Measurements from ENCODE around the gene CAMK2D.

The CAMK2D gene

DNA sequence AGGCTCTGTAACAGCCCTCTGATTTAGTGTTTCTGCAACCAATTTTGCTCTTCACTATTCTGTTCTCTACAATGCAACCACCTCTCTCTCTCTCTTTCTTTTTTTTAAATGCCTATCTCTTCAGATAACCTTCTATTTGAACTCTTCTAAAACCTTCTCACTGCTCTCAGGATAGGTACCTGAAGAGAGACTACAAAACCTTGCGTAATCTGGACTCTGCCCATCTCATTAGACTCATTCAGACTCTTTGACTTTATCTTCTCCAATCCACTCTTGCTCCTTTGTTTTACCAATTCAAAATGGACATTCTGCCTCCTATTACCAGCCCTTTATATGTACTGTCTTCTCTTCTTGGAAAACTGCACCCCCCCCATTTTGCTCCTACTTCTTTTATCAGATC, 291.6 kb downstream of the CAMK2D start:
- no peak overlapping the region for H2BK5ac ChIP-seq (ENCODE audit: low read depth, low read length, poor library complexity)
- H3K14ac ChIP-seq (ENCODE audit: low read length): no peak overlapping the region
- H2AK5ac ChIP-seq (ENCODE audit: low read length): no peak overlapping the region
- H3K79me2 ChIP-seq (ENCODE audit: control insufficient read depth, insufficient read depth, low read length, poor library complexity): no peaks in the 10 kb centered on the region
- H3K4me3 ChIP-seq (ENCODE audit: low read depth, low read length): no peak overlapping the region
- H3K23ac ChIP-seq (ENCODE audit: low read length): no peak overlapping the region
- no peak overlapping the region for H3K4me2 ChIP-seq (ENCODE audit: low read length)
- no peak overlapping the region for H4K8ac ChIP-seq (ENCODE audit: low read depth, low read length)
- H4K12ac ChIP-seq (ENCODE audit: low read depth, low read length): no peak overlapping the region
- H2AFZ ChIP-seq (ENCODE audit: insufficient read depth, low read length, poor library complexity): no peak overlapping the region
- peaks cover 2% of the 10 kb centered on the region in 2 experiments for H3K36me3 ChIP-seq (ENCODE audit: control insufficient read depth in 1 of 2, insufficient read depth in 2 of 2, low read length in 2 of 2)
- H4K91ac ChIP-seq (ENCODE audit: low read depth, low read length): no peak overlapping the region
- H3K27me3 ChIP-seq (ENCODE audit: insufficient read depth, low read length): no peaks in the 10 kb centered on the region
- DNase-seq: no peak
- no peak overlapping the region for H3K9ac ChIP-seq (ENCODE audit: low read length)
- H3K4me1 ChIP-seq (ENCODE audit: control insufficient read depth in 1 of 2, insufficient read depth in 2 of 2, low read length in 2 of 2): peaks cover 0 to 3% of the 10 kb centered on the region in 2 experiments
- no peak overlapping the region for H3K18ac ChIP-seq (ENCODE audit: low read length)
- no peak overlapping the region for H3K4ac ChIP-seq (ENCODE audit: low read depth, low read length)
- H2BK12ac ChIP-seq (ENCODE audit: low read length): no peak overlapping the region
- no peaks in the 10 kb centered on the region for H3K9me3 ChIP-seq (ENCODE audit: insufficient read depth, low read depth, low read length)
- no peak overlapping the region for H2BK120ac ChIP-seq (ENCODE audit: insufficient read depth, low read length, poor library complexity)
- H3K79me1 ChIP-seq (ENCODE audit: low read length): peaks cover 2% of the 10 kb centered on the region
- no peak overlapping the region for H3K27ac ChIP-seq (ENCODE audit: low read depth, low read length)
- no CpG with 5 or more reads among the region's 1 CpG for WGBS (ENCODE audit: extremely low coverage, insufficient coverage, insufficient read length)

DNA sequence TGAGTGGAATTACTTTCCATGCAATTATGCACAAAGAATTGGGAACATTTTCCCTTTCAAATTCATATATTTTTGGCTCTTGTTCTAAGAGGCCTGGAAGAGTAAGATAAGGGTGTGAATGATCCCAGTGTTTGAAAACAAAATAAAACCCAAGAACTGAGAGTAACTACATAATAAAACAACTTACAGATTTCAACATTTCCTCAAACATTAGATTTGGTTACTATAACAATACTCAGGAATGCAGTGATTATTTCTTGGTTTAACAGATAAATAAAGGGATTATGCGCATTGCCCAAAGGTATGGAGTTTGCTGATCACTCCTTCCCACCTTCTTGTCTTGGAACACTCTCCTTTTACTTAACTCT, 292.5 kb downstream of the CAMK2D start:
- H2AFZ ChIP-seq (ENCODE audit: insufficient read depth, low read length, poor library complexity): no peak overlapping the region
- H2BK5ac ChIP-seq (ENCODE audit: low read depth, low read length, poor library complexity): no peak overlapping the region
- H3K4me1 ChIP-seq (ENCODE audit: control insufficient read depth in 1 of 2, insufficient read depth in 2 of 2, low read length in 2 of 2): peaks cover 0 to 3% of the 10 kb centered on the region in 2 experiments
- H3K27me3 ChIP-seq (ENCODE audit: insufficient read depth, low read length): no peaks in the 10 kb centered on the region
- no peak overlapping the region for H2BK12ac ChIP-seq (ENCODE audit: low read length)
- H3K27ac ChIP-seq (ENCODE audit: low read depth, low read length): peak overlapping the region; percentile 52
- WGBS (ENCODE audit: extremely low coverage, insufficient coverage, insufficient read length): no CpG with 5 or more reads among the region's 1 CpG
- H3K9me3 ChIP-seq (ENCODE audit: insufficient read depth, low read depth, low read length): no peaks in the 10 kb centered on the region
- no peak overlapping the region for H3K18ac ChIP-seq (ENCODE audit: low read length)
- H2AK5ac ChIP-seq (ENCODE audit: low read length): no peak overlapping the region
- H3K79me1 ChIP-seq (ENCODE audit: low read length): peaks cover 2% of the 10 kb centered on the region
- no peak overlapping the region for H3K4me3 ChIP-seq (ENCODE audit: low read depth, low read length)
- H4K91ac ChIP-seq (ENCODE audit: low read depth, low read length): no peak overlapping the region
- H4K12ac ChIP-seq (ENCODE audit: low read depth, low read length): no peak overlapping the region
- no peak overlapping the region for H3K14ac ChIP-seq (ENCODE audit: low read length)
- no peak overlapping the region for H3K4me2 ChIP-seq (ENCODE audit: low read length)
- H4K8ac ChIP-seq (ENCODE audit: low read depth, low read length): no peak overlapping the region
- no peak overlapping the region for H3K4ac ChIP-seq (ENCODE audit: low read depth, low read length)
- no peak overlapping the region for H2BK120ac ChIP-seq (ENCODE audit: insufficient read depth, low read length, poor library complexity)
- DNase-seq: no peak
- no peak overlapping the region for H3K23ac ChIP-seq (ENCODE audit: low read length)
- no peaks in the 10 kb centered on the region for H3K79me2 ChIP-seq (ENCODE audit: control insufficient read depth, insufficient read depth, low read length, poor library complexity)
- peaks cover 2 to 4% of the 10 kb centered on the region in 2 experiments for H3K36me3 ChIP-seq (ENCODE audit: control insufficient read depth in 1 of 2, insufficient read depth in 2 of 2, low read length in 2 of 2)
- no peak overlapping the region for H3K9ac ChIP-seq (ENCODE audit: low read length)

DNA sequence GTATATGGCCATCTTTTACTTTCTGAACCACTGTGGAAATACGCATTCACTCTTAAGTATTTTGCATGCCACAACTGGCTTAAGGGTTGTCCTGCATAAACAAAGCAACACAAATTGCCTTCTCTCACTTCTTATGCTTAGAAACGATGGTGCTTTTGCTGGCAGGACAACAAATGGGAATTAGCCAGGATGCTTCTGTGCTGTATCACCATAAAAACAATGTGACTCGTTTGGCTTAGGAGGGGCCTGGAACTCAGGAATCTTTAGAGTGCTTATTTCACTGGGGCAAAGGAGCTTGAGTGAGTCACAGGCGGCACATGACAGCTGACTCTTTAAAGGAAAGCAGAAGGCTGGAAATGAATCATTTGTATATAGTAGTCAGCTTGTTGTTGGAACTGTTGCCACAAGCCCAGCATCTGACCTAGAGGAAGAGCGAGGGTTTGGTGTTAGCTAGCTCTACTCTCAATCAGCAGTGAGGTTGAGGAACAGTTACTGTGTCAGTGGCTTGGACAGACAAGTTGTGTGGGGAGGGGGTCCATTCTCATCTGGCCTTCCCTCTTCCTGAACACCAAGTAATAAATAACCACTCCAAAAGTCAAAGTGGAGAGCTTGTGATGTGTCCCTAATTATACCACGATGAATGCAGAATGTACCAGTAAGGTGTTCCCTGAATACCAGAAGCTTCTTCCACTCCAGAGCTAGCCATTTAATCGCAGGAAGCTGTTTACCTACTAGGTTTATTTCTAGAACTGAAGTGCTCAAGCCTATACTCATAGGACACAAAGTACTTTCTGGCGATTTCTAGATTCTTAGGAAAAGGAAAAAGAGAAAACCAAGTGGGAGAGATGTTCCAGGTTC, 293.1 kb downstream of the CAMK2D start:
- Histone ChIP-seq H3K79me1 (ENCODE audit: low read length) (peaks cover 2% of the 10 kb centered on the region), H4K8ac (ENCODE audit: low read depth, low read length) (no peak overlapping the region), H2BK120ac (ENCODE audit: insufficient read depth, low read length, poor library complexity) (peak overlapping the region; percentile 41), H2AK5ac (ENCODE audit: low read length) (no peak overlapping the region), H2BK12ac (ENCODE audit: low read length) (no peak overlapping the region), H3K27ac (ENCODE audit: low read depth, low read length) (peak overlapping the region; percentile 88), H3K18ac (ENCODE audit: low read length) (no peak overlapping the region), H2BK5ac (ENCODE audit: low read depth, low read length, poor library complexity) (no peak overlapping the region), H2AFZ (ENCODE audit: insufficient read depth, low read length, poor library complexity) (no peak overlapping the region), H3K36me3 (ENCODE audit: control insufficient read depth in 1 of 2, insufficient read depth in 2 of 2, low read length in 2 of 2) (peaks cover 2 to 4% of the 10 kb centered on the region in 2 experiments), H3K9ac (ENCODE audit: low read length) (no peak overlapping the region), H3K4me1 (ENCODE audit: control insufficient read depth in 1 of 2, insufficient read depth in 2 of 2, low read length in 2 of 2) (peaks cover 0 to 3% of the 10 kb centered on the region in 2 experiments), H3K9me3 (ENCODE audit: insufficient read depth, low read depth, low read length) (no peaks in the 10 kb centered on the region), H3K4me3 (ENCODE audit: low read depth, low read length) (no peak overlapping the region), H3K79me2 (ENCODE audit: control insufficient read depth, insufficient read depth, low read length, poor library complexity) (no peaks in the 10 kb centered on the region), H3K14ac (ENCODE audit: low read length) (no peak overlapping the region), H3K27me3 (ENCODE audit: insufficient read depth, low read length) (no peaks in the 10 kb centered on the region), H3K23ac (ENCODE audit: low read length) (no peak overlapping the region), H3K4ac (ENCODE audit: low read depth, low read length) (no peak overlapping the region), H4K12ac (ENCODE audit: low read depth, low read length) (no peak overlapping the region), H4K91ac (ENCODE audit: low read depth, low read length) (no peak overlapping the region), H3K4me2 (ENCODE audit: low read length) (peak overlapping the region; percentile 37)
- peak; percentile 94 to 95 for DNase-seq
- no CpG with 5 or more reads among the region's 8 CpGs for WGBS (ENCODE audit: extremely low coverage, insufficient coverage, insufficient read length)

DNA sequence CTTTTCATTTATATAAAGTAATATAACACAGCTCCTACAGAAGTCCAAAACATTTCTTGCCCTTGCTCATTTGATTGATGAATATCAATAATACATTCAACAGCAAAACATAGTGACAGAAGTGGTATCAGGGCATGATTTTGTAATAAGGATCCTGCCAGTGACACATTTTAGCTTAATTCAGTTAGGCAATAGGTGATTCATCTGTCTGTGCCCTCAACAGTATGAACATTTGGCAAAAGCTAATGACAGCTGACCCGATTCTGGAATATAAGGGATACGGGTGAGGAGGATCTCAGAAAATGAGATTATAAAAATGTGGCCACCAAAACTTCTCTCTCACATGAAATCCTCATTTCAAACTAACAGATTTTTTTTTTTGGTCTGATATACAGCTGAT, 294.0 kb downstream of the CAMK2D start:
- H2BK5ac ChIP-seq (ENCODE audit: low read depth, low read length, poor library complexity): peak overlapping the region; percentile 44
- peaks cover 2 to 4% of the 10 kb centered on the region in 2 experiments for H3K36me3 ChIP-seq (ENCODE audit: control insufficient read depth in 1 of 2, insufficient read depth in 2 of 2, low read length in 2 of 2)
- no peak overlapping the region for H3K4me3 ChIP-seq (ENCODE audit: low read depth, low read length)
- H4K91ac ChIP-seq (ENCODE audit: low read depth, low read length): no peak overlapping the region
- H3K9ac ChIP-seq (ENCODE audit: low read length): no peak overlapping the region
- H2AFZ ChIP-seq (ENCODE audit: insufficient read depth, low read length, poor library complexity): no peak overlapping the region
- peak overlapping the region; percentile 88 for H3K27ac ChIP-seq (ENCODE audit: low read depth, low read length)
- no peaks in the 10 kb centered on the region for H3K9me3 ChIP-seq (ENCODE audit: insufficient read depth, low read depth, low read length)
- no peaks in the 10 kb centered on the region for H3K27me3 ChIP-seq (ENCODE audit: insufficient read depth, low read length)
- H3K79me1 ChIP-seq (ENCODE audit: low read length): peaks cover 2% of the 10 kb centered on the region
- no peak overlapping the region for H3K23ac ChIP-seq (ENCODE audit: low read length)
- H2BK12ac ChIP-seq (ENCODE audit: low read length): peak overlapping the region; percentile 84
- no peak overlapping the region for H3K14ac ChIP-seq (ENCODE audit: low read length)
- H3K4me1 ChIP-seq (ENCODE audit: control insufficient read depth in 1 of 2, insufficient read depth in 2 of 2, low read length in 2 of 2): peaks cover 0 to 3% of the 10 kb centered on the region in 2 experiments
- no peak overlapping the region for H2AK5ac ChIP-seq (ENCODE audit: low read length)
- H2BK120ac ChIP-seq (ENCODE audit: insufficient read depth, low read length, poor library complexity): peak overlapping the region; percentile 72
- H3K4ac ChIP-seq (ENCODE audit: low read depth, low read length): no peak overlapping the region
- peak; percentile 57 to 86 for DNase-seq
- no peak overlapping the region for H4K8ac ChIP-seq (ENCODE audit: low read depth, low read length)
- no peak overlapping the region for H3K18ac ChIP-seq (ENCODE audit: low read length)
- WGBS (ENCODE audit: extremely low coverage, insufficient coverage, insufficient read length): no CpG with 5 or more reads among the region's 2 CpGs
- H3K4me2 ChIP-seq (ENCODE audit: low read length): no peak overlapping the region
- no peaks in the 10 kb centered on the region for H3K79me2 ChIP-seq (ENCODE audit: control insufficient read depth, insufficient read depth, low read length, poor library complexity)
- H4K12ac ChIP-seq (ENCODE audit: low read depth, low read length): no peak overlapping the region

Data from trophoblast cell (in vitro differentiated cells and primary cell).